Stomach smooth muscle (tissue), 2 donors: Measurements from ENCODE around the gene POP5.
"Not testable (repeated sequence)": the region's sequence is repeated elsewhere in the genome, so short reads cannot be mapped to it uniquely, and the experiment has no call there.

ENCODE experiments used
- H3K27ac ChIP-seq: one replicate; pipeline ENCODE4 v1.7.0; 2013; ENCODE audit warnings: mild to moderate bottlenecking, low read length, inconsistent platforms
- H3K27me3 ChIP-seq, 2 donors: one replicate each; pipeline ENCODE4 v1.7.0; 2013; ENCODE audit warnings: low read length in 2 of 2; ENCODE audit not compliant: insufficient read depth in 2 of 2, control insufficient read depth in 1 of 2
- H3K36me3 ChIP-seq, 2 donors: one replicate each; pipeline ENCODE4 v1.7.0; 2013; ENCODE audit warnings: low read length in 2 of 2; ENCODE audit not compliant: control insufficient read depth in 2 of 2, insufficient read depth in 2 of 2
- H3K4me1 ChIP-seq: one replicate; pipeline ENCODE4 v1.7.0; 2013; ENCODE audit warnings: low read length; ENCODE audit not compliant: control insufficient read depth, insufficient read depth
- H3K4me3 ChIP-seq, 2 donors: one replicate each; pipeline ENCODE4 v1.7.0; 2013; ENCODE audit warnings: low read length in 2 of 2
- H3K9ac ChIP-seq, 2 donors: one replicate each; pipeline ENCODE4 v1.7.0; 2013; ENCODE audit warnings: low read length in 2 of 2, mild to moderate bottlenecking in 1 of 2
- H3K9me3 ChIP-seq, 2 donors: one replicate each; pipeline ENCODE4 v1.7.0; 2013; ENCODE audit warnings: low read length in 2 of 2; ENCODE audit not compliant: control insufficient read depth in 2 of 2
- donor health status: healthy.
- donor health status: Pancreatic carcinoma.

Gene POP5

DNA sequence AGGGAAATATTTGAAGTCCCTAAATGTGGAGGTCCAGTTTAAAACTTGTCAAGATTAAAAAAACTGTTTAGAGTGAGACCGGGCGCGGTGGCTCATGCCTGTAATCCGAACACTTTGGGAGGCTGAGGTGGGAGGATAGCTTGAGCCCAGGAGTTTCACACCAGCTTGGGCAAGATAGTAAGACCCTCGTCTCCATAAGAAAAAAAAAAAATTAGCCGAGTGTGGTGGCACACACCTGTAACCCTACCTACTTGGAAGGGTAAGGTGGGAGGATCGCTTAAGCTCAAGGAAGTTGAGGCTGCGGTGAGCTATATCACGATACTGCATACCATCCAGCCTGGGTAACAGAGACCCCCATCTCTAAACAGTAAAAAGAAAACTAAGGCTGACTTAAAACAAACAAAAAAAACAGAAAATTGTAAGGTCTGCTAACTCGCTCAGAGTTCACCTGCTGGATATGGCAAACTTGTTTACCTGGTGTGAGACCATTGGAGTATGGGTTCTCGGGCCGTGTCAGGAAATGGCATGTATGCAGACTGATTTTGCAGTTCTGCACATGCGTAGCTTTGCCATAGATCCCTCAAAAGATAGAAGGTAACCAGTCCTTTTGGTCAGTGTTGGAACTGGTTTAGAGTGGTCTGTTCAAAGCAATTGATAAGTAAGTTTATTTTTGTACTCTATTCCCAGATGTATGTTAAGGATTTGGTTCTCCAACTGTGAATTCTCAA, 45.0 kb downstream of the POP5 start:
- H3K9ac ChIP-seq: peak overlapping the region; percentile 88 to 91

DNA sequence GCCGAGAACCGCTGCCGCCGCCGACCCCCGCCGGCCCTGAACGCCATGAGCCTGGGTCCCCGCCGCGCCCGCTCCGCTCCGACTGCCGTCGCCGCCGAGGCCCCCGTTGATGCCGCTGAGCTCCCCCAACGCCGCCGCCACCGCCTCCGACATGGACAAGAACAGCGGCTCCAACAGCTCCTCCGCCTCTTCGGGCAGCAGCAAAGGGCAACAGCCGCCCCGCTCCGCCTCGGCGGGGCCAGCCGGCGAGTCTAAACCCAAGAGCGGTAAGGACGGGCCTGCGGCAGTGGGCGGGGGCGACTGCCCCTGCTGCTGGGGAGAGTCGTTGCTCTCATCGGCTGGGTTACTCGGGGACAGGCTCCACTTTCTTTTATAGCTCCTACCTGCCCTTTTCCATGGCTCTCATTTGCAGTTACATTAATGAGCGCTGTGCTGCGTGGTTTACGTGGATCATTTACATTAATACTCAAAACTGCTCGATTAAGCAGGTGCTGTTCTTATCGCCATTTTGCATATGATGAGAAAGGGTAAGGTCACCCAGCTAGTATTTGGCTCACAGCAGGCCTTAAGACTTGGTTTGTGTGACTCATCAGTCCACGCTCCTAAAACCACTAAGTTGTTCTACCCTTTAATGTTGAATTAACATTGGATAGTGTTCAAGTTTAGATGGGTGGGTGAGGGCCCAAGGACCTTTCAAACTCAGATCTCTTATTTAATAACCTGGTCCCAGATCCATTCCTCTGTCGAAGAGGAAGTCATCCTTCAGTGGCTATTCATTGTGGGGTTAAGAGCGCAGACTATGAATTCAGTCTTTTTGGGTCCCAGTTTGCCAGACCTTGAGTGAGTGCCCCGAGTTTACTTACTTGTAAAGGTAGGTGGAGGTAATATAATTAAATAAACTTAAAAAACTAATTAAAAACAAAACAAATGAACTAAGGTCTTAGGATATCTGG, 46.2 kb downstream of the POP5 start:
- peaks cover 32% of the 10 kb centered on the region for H3K4me1 ChIP-seq
- H3K9me3 ChIP-seq: no peaks in the 10 kb centered on the region
- H3K27me3 ChIP-seq: no peaks in the 10 kb centered on the region
- peak overlapping the region; percentile 75 to 96 for H3K4me3 ChIP-seq
- H3K9ac ChIP-seq: peak overlapping the region; percentile 88 to 91
- H3K36me3 ChIP-seq: peaks cover 0 to 3% of the 10 kb centered on the region in 2 donors
- peak overlapping the region; percentile 93 for H3K27ac ChIP-seq

More for the DNA sequence above, 45.0 kb downstream of the POP5 start:
- peaks cover 0 to 3% of the 10 kb centered on the region in 2 donors for H3K36me3 ChIP-seq
- H3K9me3 ChIP-seq: no peaks in the 10 kb centered on the region
- H3K27ac ChIP-seq: no peak overlapping the region
- H3K4me1 ChIP-seq: peaks cover 32% of the 10 kb centered on the region
- peak overlapping the region; percentile 75 to 96 for H3K4me3 ChIP-seq
- no peaks in the 10 kb centered on the region for H3K27me3 ChIP-seq

- Histone ChIP-seq H3K9me3 (no peaks in the 10 kb centered on the region), H3K4me3 (peak within 1 kb of the TSS; percentile 75 to 96), H3K4me1 (peaks cover 29% of the 10 kb centered on the region), H3K9ac (peak within 1 kb of the TSS; percentile 88 to 91), H3K36me3 (peaks cover 0 to 3% of the 10 kb centered on the region in 2 donors), H3K27me3 (no peaks in the 10 kb centered on the region), H3K27ac (peak within 1 kb of the TSS; percentile 93)
These were observed 46.9 kb downstream of the POP5 start, which contains the start of gene RNF10 for GRCh38 chr12:120534203-120534702. Gene RNF10 (plus strand): TSS chr12:120534356. CDS start chr12:120534812, 456 bp downstream.

DNA sequence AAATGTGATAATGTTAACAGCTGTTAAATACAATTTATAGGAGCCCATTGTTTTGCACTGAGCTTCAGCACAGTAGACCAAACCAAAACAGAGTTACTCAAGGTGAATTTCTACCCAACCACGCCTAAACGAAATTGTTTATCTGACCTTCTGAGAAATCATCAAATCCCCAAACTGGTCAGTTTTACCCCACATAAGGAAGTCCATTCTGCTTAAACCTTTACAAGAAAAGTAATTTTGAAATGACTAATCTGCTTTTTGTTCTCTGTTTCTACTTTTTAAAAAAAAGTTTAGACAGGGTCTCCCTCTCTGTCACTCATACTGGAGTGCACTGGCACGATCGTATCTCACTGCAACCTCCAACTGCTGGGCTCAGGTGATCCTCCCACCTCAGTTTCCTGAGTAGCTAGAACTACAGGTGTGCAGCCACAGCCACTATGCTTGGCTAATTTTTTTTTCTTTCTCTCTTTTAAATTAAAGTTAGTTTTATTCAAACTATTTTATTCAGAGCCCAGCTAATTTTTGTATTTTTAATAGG, 48.4 kb downstream of the POP5 start:
- Histone ChIP-seq H3K9ac (no peak overlapping the region), H3K4me3 (no peak overlapping the region), H3K9me3 (no peaks in the 10 kb centered on the region), H3K27ac (no peak overlapping the region), H3K36me3 (peaks cover 0 to 3% of the 10 kb centered on the region in 2 donors), H3K27me3 (no peaks in the 10 kb centered on the region), H3K4me1 (peaks cover 16% of the 10 kb centered on the region)

GRCh38 chr12:120530418-120530761, 50.8 kb downstream of the POP5 start:
- H3K9ac ChIP-seq, H3K27me3 ChIP-seq, H3K4me1 ChIP-seq, H3K36me3 ChIP-seq, H3K9me3 ChIP-seq: not testable (repeated sequence)
- Histone ChIP-seq H3K4me3 (peak overlapping the region in 1 of 2 donors; percentile 90), H3K27ac (peak overlapping the region; percentile 93)

- peaks cover 3% of the 10 kb centered on the region for H3K4me1 ChIP-seq
- peak overlapping the region; percentile 88 to 92 for H3K9ac ChIP-seq
- H3K4me3 ChIP-seq: peak overlapping the region; percentile 90 to 97
- no peaks in the 10 kb centered on the region for H3K27me3 ChIP-seq
- H3K36me3 ChIP-seq: no peaks in the 10 kb centered on the region
- H3K9me3 ChIP-seq: no peaks in the 10 kb centered on the region
- H3K27ac ChIP-seq: peak overlapping the region; percentile 93
These were observed 51.4 kb downstream of the POP5 start for GRCh38 chr12:120529641-120530417.

DNA sequence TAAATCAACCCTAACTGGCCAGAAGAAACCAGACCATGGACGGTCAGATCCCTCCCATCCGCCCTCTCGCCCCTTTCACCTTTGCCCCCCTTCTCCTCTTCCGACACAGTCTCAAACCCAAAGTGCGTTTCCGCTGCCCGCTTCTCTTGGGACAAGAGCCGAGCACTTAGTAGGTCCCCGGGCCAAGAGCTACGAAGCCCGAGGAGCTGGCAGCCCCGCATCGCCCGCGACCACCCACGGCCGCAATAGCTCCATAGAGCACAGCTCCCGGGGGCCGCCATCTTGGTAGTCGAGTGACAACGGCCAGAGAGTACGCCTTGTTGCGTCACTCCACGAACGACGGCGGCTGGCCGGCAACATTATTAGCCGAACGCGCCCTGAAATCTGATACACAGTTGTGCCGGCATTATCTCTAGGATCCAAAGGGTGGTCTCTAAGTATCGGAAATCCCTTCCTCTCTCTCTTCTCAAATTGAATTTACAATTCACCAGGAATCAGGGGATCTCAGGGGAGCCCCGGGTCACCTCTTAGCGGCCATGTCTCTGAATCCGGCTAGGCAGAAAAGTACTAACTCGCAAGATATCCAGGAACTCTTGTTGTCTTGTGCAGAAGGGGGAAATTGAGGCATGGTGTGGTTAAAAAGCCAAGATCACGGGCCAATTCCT, 52.2 kb downstream of the POP5 start, which contains the start of gene COQ5:
Gene COQ5, minus strand, starts transcription at position 298 of the 665 bp plus-strand sequence. Its CDS starts 17 bp downstream, at position 281.
- Histone ChIP-seq H3K9me3 (no peaks in the 10 kb centered on the region), H3K27me3 (no peaks in the 10 kb centered on the region), H3K36me3 (no peaks in the 10 kb centered on the region), H3K4me1 (peaks cover 3% of the 10 kb centered on the region), H3K27ac (peak within 1 kb of the TSS; percentile 93), H3K4me3 (peak within 1 kb of the TSS; percentile 90 to 97), H3K9ac (peak within 1 kb of the TSS; percentile 88 to 92)
